IMR-90 (cell line): ENCODE results near the gene GPR37. TPM values are rescaled to one million over a fixed set of nuclear protein-coding genes. Genes with fewer than 3 reads are reported as not detected.

Experiments used
- ATAC-seq: fragments of 200-7000 bp; cut with Tn5 transposase; 2 replicates; pipeline ENCODE4 v1.9.1; 2020; ENCODE audit warnings: low read depth, mild to moderate bottlenecking, moderate library complexity
- BruUV-seq: library from RNA; stranded (reverse); fragments of 400-500 nt; replicated peaks from 2 replicates; lab custom pipeline; 2021; lab: Mats Ljungman, UMichigan
- CTCF ChIA-PET: fragments of 300-600 bp; formaldehyde crosslinking; extraction: SDS; loops from one replicate; lab custom pipeline; 2021; ENCODE audit warnings: antibody characterized with exemption; lab: Yijun Ruan, JAX
- POLR2A ChIA-PET: fragments of 300-600 bp; sonication (Branson Sonifier 250); formaldehyde crosslinking; loops from one replicate; lab custom pipeline; 2022; ENCODE audit warnings: antibody characterized with exemption; ENCODE audit not compliant: unreplicated experiment; lab: Charles Lee
- DNase-seq: peaks from one replicate; pipeline ENCODE4 v3.0.0; 2013
- H2AFZ ChIP-seq: replicated peaks from 2 replicates; pipeline ENCODE3; 2013; ENCODE audit warnings: low read length, mild to moderate bottlenecking; ENCODE audit not compliant: poor library complexity
- H2AK5ac ChIP-seq: 2 replicates; pipeline ENCODE4 v1.6.1; 2013; ENCODE audit warnings: low read depth, low read length, inconsistent platforms
- H2AK9ac ChIP-seq: replicated peaks from 2 replicates; pipeline ENCODE3; 2013; ENCODE audit warnings: mild to moderate bottlenecking, low read depth, low read length, moderate library complexity; ENCODE audit not compliant: poor library complexity
- H2BK120ac ChIP-seq: 2 replicates; pipeline ENCODE4 v1.6.1; 2013; ENCODE audit warnings: low read depth, low read length, inconsistent platforms
- H2BK15ac ChIP-seq: 3 replicates; pipeline ENCODE4 v1.6.1; 2013; ENCODE audit warnings: low read depth, low read length, inconsistent platforms
- H2BK20ac ChIP-seq: 2 replicates; pipeline ENCODE4 v1.6.1; 2013; ENCODE audit warnings: low read depth, mild to moderate bottlenecking, inconsistent platforms, low read length, moderate library complexity
- H2BK5ac ChIP-seq: 2 replicates; pipeline ENCODE4 v1.6.1; 2013; ENCODE audit warnings: mild to moderate bottlenecking, low read depth, low read length, inconsistent platforms; ENCODE audit not compliant: poor library complexity, severe bottlenecking
- H3K14ac ChIP-seq: replicated peaks from 2 replicates; pipeline ENCODE4 v1.6.1; 2013; ENCODE audit warnings: low read depth, low read length, inconsistent platforms
- H3K18ac ChIP-seq: 2 replicates; pipeline ENCODE4 v1.6.1; 2013; ENCODE audit warnings: low read depth, low read length, control low read depth
- H3K23ac ChIP-seq: 2 replicates; pipeline ENCODE4 v1.6.1; 2013; ENCODE audit warnings: low read depth, low read length, inconsistent platforms
- H3K27ac ChIP-seq: 2 replicates; pipeline ENCODE4 v1.5.1; 2013; ENCODE audit warnings: mild to moderate bottlenecking, control low read depth, low read length; ENCODE audit not compliant: insufficient read depth
- H3K27me3 ChIP-seq: 2 replicates; pipeline ENCODE4 v1.6.1; 2013; ENCODE audit warnings: low read length; ENCODE audit not compliant: control insufficient read depth, insufficient read depth
- H3K36me3 ChIP-seq: 2 replicates; pipeline ENCODE4 v1.6.1; 2013; ENCODE audit warnings: low read length, mixed read lengths; ENCODE audit not compliant: control insufficient read depth, insufficient read depth
- H3K4ac ChIP-seq: 2 replicates; pipeline ENCODE4 v1.6.1; 2013; ENCODE audit warnings: low read depth, low read length, inconsistent platforms
- H3K4me1 ChIP-seq: 2 replicates; pipeline ENCODE4 v1.6.1; 2013; ENCODE audit warnings: low read length, mixed read lengths; ENCODE audit not compliant: control insufficient read depth, insufficient read depth
- H3K4me2 ChIP-seq: 2 replicates; pipeline ENCODE4 v1.6.1; 2013; ENCODE audit warnings: low read depth, mild to moderate bottlenecking, control low read depth, low read length, moderate library complexity
- H3K4me3 ChIP-seq: 2 replicates; pipeline ENCODE4 v1.5.1; 2013; ENCODE audit warnings: low read depth, mild to moderate bottlenecking, control low read depth, low read length, moderate library complexity; ENCODE audit not compliant: insufficient read depth
- H3K56ac ChIP-seq: 2 replicates; pipeline ENCODE4 v1.6.1; 2013; ENCODE audit warnings: low read length, inconsistent platforms; ENCODE audit not compliant: insufficient read depth; ENCODE audit errors: extremely low read depth
- H3K79me1 ChIP-seq, 2 experiments: 2 replicates each; pipeline ENCODE4 v1.6.1; 2013; ENCODE audit warnings: low read length in 2 of 2, inconsistent platforms in 1 of 2, low read depth in 1 of 2
- H3K9ac ChIP-seq: 2 replicates; pipeline ENCODE4 v1.6.1; 2013; ENCODE audit warnings: low read depth, low read length, control low read depth
- H3K9me1 ChIP-seq: 2 replicates; pipeline ENCODE4 v1.6.1; 2013; ENCODE audit warnings: low read length, inconsistent platforms; ENCODE audit not compliant: insufficient read depth
- H3K9me3 ChIP-seq: 2 replicates; pipeline ENCODE4 v1.6.1; 2013; ENCODE audit warnings: low read length; ENCODE audit not compliant: control insufficient read depth, insufficient read depth
- H4K20me1 ChIP-seq: 2 replicates; pipeline ENCODE4 v1.6.1; 2013; ENCODE audit warnings: low read length, inconsistent platforms; ENCODE audit not compliant: insufficient read depth
- H4K5ac ChIP-seq: 2 replicates; pipeline ENCODE4 v1.6.1; 2013; ENCODE audit warnings: mild to moderate bottlenecking, low read depth, low read length, control low read depth
- H4K8ac ChIP-seq, 2 experiments: 2 replicates each; pipeline ENCODE4 v1.6.1; 2013; ENCODE audit warnings: low read depth in 2 of 2, low read length in 2 of 2, control low read depth in 1 of 2, inconsistent platforms in 1 of 2
- H4K91ac ChIP-seq: 2 replicates; pipeline ENCODE4 v1.6.1; 2013; ENCODE audit warnings: low read depth, low read length, inconsistent platforms; ENCODE audit not compliant: insufficient read depth
- BHLHE40 ChIP-seq: fragments of 150-350 bp; IDR thresholded peaks from 2 replicates; pipeline ENCODE4 v1.6.1; 2016; ENCODE audit warnings: mild to moderate bottlenecking, low read depth, low read length
- CEBPB ChIP-seq: IDR thresholded peaks from 2 replicates; pipeline ENCODE4 v1.6.1; 2012; ENCODE audit warnings: low read depth, low read length, improper control_type of control experiment
- CHD1 ChIP-seq: IDR thresholded peaks from 2 replicates; pipeline ENCODE4 v1.6.1; 2012; ENCODE audit warnings: low read depth, low read length, improper control_type of control experiment
- CTCF ChIP-seq: conservative IDR thresholded peaks from 2 replicates; pipeline ENCODE4 v1.5.1; 2012; ENCODE audit warnings: mild to moderate bottlenecking, low read depth, low read length, improper control_type of control experiment
- ELK1 ChIP-seq: fragments of 150-350 bp; IDR thresholded peaks from 2 replicates; pipeline ENCODE4 v1.6.1; 2016; ENCODE audit warnings: low read depth, mild to moderate bottlenecking, low read length, moderate library complexity, borderline replicate concordance
- FOS ChIP-seq: fragments of 150-350 bp; IDR thresholded peaks from 2 replicates; pipeline ENCODE4 v1.6.1; 2016; ENCODE audit warnings: low read depth, low read length
- MAFK ChIP-seq: IDR thresholded peaks from 2 replicates; pipeline ENCODE4 v1.6.1; 2012; ENCODE audit warnings: low read depth, low read length, improper control_type of control experiment
- MAZ ChIP-seq: IDR thresholded peaks from 2 replicates; pipeline ENCODE4 v1.6.1; 2012; ENCODE audit warnings: low read depth, mild to moderate bottlenecking, low read length, improper control_type of control experiment, moderate library complexity, borderline replicate concordance
- MXI1 ChIP-seq: IDR thresholded peaks from 2 replicates; pipeline ENCODE4 v1.6.1; 2012; ENCODE audit warnings: low read depth, mild to moderate bottlenecking, low read length, moderate library complexity, borderline replicate concordance
- NFE2L2 ChIP-seq: fragments of 150-350 bp; IDR thresholded peaks from 2 replicates; pipeline ENCODE4 v1.6.1; 2016; ENCODE audit warnings: low read depth, mild to moderate bottlenecking, low read length
- POLR2A ChIP-seq: IDR thresholded peaks from 2 replicates; pipeline ENCODE4 v1.6.1; 2012; ENCODE audit warnings: mild to moderate bottlenecking, low read depth, low read length
- RAD21 ChIP-seq: IDR thresholded peaks from 2 replicates; pipeline ENCODE4 v1.6.1; 2012; ENCODE audit warnings: low read length, improper control_type of control experiment
- RCOR1 ChIP-seq: IDR thresholded peaks from 2 replicates; pipeline ENCODE4 v1.6.1; 2012; ENCODE audit warnings: mild to moderate bottlenecking, low read length, improper control_type of control experiment; ENCODE audit not compliant: insufficient replicate concordance
- RFX5 ChIP-seq: IDR thresholded peaks from 2 replicates; pipeline ENCODE4 v1.8.0; 2012; ENCODE audit warnings: low read depth, mild to moderate bottlenecking, low read length, moderate library complexity
- SMC3 ChIP-seq: fragments of 150-350 bp; IDR thresholded peaks from 2 replicates; pipeline ENCODE4 v1.6.1; 2016; ENCODE audit warnings: low read depth, mild to moderate bottlenecking, antibody characterized with exemption, low read length, moderate library complexity
- USF2 ChIP-seq: fragments of 150-350 bp; IDR thresholded peaks from 2 replicates; pipeline ENCODE4 v1.6.1; 2017; ENCODE audit warnings: mild to moderate bottlenecking, antibody characterized with exemption, low read length, low read depth
- WGBS, 2 experiments: methylation state at CpG; one replicate each; pipeline versions ENCODE4 v1.1.5 to v1.1.7; 2013; ENCODE audit warnings: missing lambda C conversion rate in 2 of 2; ENCODE audit not compliant: insufficient read length in 1 of 2; ENCODE audit errors: extremely low coverage in 2 of 2; 5-methylcytosine and 5-hydroxymethylcytosine counted together
- dilution Hi-C: fragments of 300-500 bp; cut with HindIII; formaldehyde crosslinking; loops from one replicate; pipeline ENCODE4 v1.14.3; 2018; ENCODE audit warnings: low sequenced_read_pairs; ENCODE audit not compliant: unreplicated experiment
- in situ Hi-C: fragments of 300-500 bp; cut with MboI; formaldehyde crosslinking; loops from 3 replicates; pipeline ENCODE4 v1.14.3; 2019; ENCODE audit warnings: low sequenced_read_pairs, inconsistent platforms, mixed read lengths
- intact Hi-C: fragments of 100-400 bp; cut with micrococcal nuclease; formaldehyde crosslinking; loops from 2 replicates; pipeline ENCODE4 v1.10.0; 2022
- polyA plus RNA-seq, 3 experiments: library from polyadenylated mRNA; depleted of rRNA; stranded (reverse); fragments of >200 nt; gene quantifications; 2 replicates each; pipeline ENCODE4 v1.2.3, GENCODE V29; 2012; ENCODE audit warnings: low replicate concordance in 1 of 3
- total RNA-seq: library from RNA; depleted of rRNA; stranded (reverse); fragments of >200 nt; gene quantifications from 2 replicates; pipeline ENCODE4 v1.2.3, GENCODE V29; 2012

GPR37 gene
- total and polyA plus RNA-seq, 2 of the 4 experiments (the other 2 are of a cell fraction), result 4.6 to 9.3 TPM

- Histone ChIP-seq H2AK5ac (no peak overlapping the region), H2BK20ac (no peak overlapping the region), H3K79me1 (no peaks in the 10 kb centered on the region), H3K23ac (no peak overlapping the region), H3K4ac (no peak overlapping the region), H4K8ac (no peak overlapping the region), H3K9me1 (peaks cover 3% of the 10 kb centered on the region), H2BK5ac (no peak overlapping the region), H3K27me3 (no peaks in the 10 kb centered on the region), H4K20me1 (no peaks in the 10 kb centered on the region), H2BK120ac (no peak overlapping the region), H3K9ac (no peak overlapping the region), H2BK15ac (no peak overlapping the region), H2AK9ac (no peak overlapping the region), H3K4me2 (no peak overlapping the region), H3K4me3 (no peak overlapping the region), H4K91ac (no peak overlapping the region), H3K9me3 (no peaks in the 10 kb centered on the region), H3K36me3 (no peaks in the 10 kb centered on the region), H3K56ac (no peak overlapping the region), H3K18ac (no peak overlapping the region), H3K27ac (no peak overlapping the region), H3K14ac (no peak overlapping the region), H3K4me1 (peaks cover 3% of the 10 kb centered on the region; the same call in 1 of the 2 replicates), H4K5ac (no peak overlapping the region), H2AFZ (no peak overlapping the region)
- in situ Hi-C loops (loop anchor here (5.0 kb wide), 1 partner anchor 628 kb away; no protein-coding TSS in a partner anchor), dilution Hi-C loops (no loop called here), intact Hi-C loops (no loop called here)
- ChIA-PET POLR2A (no interaction called here), CTCF (no interaction called here)
- no CpG with 5 or more reads among the region's 1 CpG for WGBS, 2 experiments
- DNase-seq, result no peak
- ATAC-seq, result no peak
- TF ChIP-seq MXI1 (no peak), NFE2L2 (no peak), RFX5 (no peak), RAD21 (no peak), SMC3 (no peak), ELK1 (no peak), CTCF (no peak), RCOR1 (no peak), CEBPB (no peak), BHLHE40 (no peak), MAZ (no peak), MAFK (no peak), USF2 (no peak), FOS (no peak), CHD1 (no peak), POLR2A (no peak)
- no TSS peak for BruUV-seq
These were observed 15.0 kb upstream of the GPR37 start for GRCh38 chr7:124780608-124781007.
